ENCODE results near the gene PPFIBP2.

PPFIBP2 gene

GRCh38 chr11:7610393-7610792 is 96.6 kb downstream of the PPFIBP2 start:
- TF ChIP-seq CTCF (IDR thresholded peaks at IDR 0.05): no peak

GRCh38 chr11:7611411-7611810 is 97.6 kb downstream of the PPFIBP2 start:
- TF ChIP-seq CTCF (IDR thresholded peaks at IDR 0.05): no peak

GRCh38 chr11:7612056-7612660 is 98.4 kb downstream of the PPFIBP2 start:
- TF ChIP-seq CTCF (IDR thresholded peaks at IDR 0.05): no peak

- no peak for TF ChIP-seq CTCF (IDR thresholded peaks at IDR 0.05)
Observed at GRCh38 chr11:7612661-7613393, 99.0 kb downstream of the PPFIBP2 start.

GRCh38 chr11:7613394-7613720 is 99.6 kb downstream of the PPFIBP2 start:
- TF ChIP-seq CTCF (IDR thresholded peaks at IDR 0.05): no peak

- TF ChIP-seq CTCF (IDR thresholded peaks at IDR 0.05): no peak
Observed at GRCh38 chr11:7614656-7615055, 100.9 kb downstream of the PPFIBP2 start.

- TF ChIP-seq CTCF (IDR thresholded peaks at IDR 0.05): no peak
Observed at GRCh38 chr11:7617032-7617431, 103.2 kb downstream of the PPFIBP2 start.

Data from LNCAP (cell line).